Measurements from ENCODE around the gene HHIPL2.
A peak's percentile ranks its signal among the peaks of the same experiment; 100 is the strongest.
"Not testable (repeated sequence)": the region's sequence is repeated elsewhere in the genome, so short reads cannot be mapped to it uniquely, and the experiment has no call there.

HHIPL2 gene

GRCh38 chr1:222539951-222540597 lies 7.8 kb downstream of the HHIPL2 start:
- DNase-seq, result no peak

GRCh38 chr1:222535455-222535854 lies 12.4 kb downstream of the HHIPL2 start:
- no peak for DNase-seq

GRCh38 chr1:222530852-222531251 lies 17.1 kb downstream of the HHIPL2 start:
- DNase-seq, result no peak

- DNase-seq, result no peak
Observed at GRCh38 chr1:222529916-222530315, 18.0 kb downstream of the HHIPL2 start.

GRCh38 chr1:222529181-222529580 lies 18.7 kb downstream of the HHIPL2 start:
- DNase-seq, result no peak

GRCh38 chr1:222525951-222526350 lies 22.0 kb downstream of the HHIPL2 start:
- peak; percentile 46 for DNase-seq

GRCh38 chr1:222523852-222524251 lies 24.1 kb downstream of the HHIPL2 start:
- DNase-seq, result no peak

- DNase-seq, result no peak
Observed at GRCh38 chr1:222522105-222522915, 25.6 kb downstream of the HHIPL2 start.

- no peak for DNase-seq
Observed at GRCh38 chr1:222521299-222522104, 26.4 kb downstream of the HHIPL2 start.

- DNase-seq, result not testable (repeated sequence)
Observed at GRCh38 chr1:222489496-222489895, 58.4 kb downstream of the HHIPL2 start.

GRCh38 chr1:222487774-222488173 lies 60.1 kb downstream of the HHIPL2 start:
- DNase-seq, result not testable (repeated sequence)

- DNase-seq, result peak; percentile 50
Observed at GRCh38 chr1:222484005-222484404, 63.9 kb downstream of the HHIPL2 start.

GRCh38 chr1:222479567-222479966 lies 68.3 kb downstream of the HHIPL2 start:
- DNase-seq, result not testable (repeated sequence)

- DNase-seq, result peak; percentile 7
Observed at GRCh38 chr1:222476436-222476835, 71.5 kb downstream of the HHIPL2 start.

- DNase-seq, result not testable (repeated sequence)
Observed at GRCh38 chr1:222473717-222474116, 74.2 kb downstream of the HHIPL2 start.

- DNase-seq, result not testable (repeated sequence)
Observed at GRCh38 chr1:222472776-222473540, 74.9 kb downstream of the HHIPL2 start.

Data from hematopoietic multipotent progenitor cell treated with erythropoietin and hydrocortisone succinate and interleukin-3 and kit ligand, for 6 days (in vitro differentiated cells).